ENCODE measurements around the gene AAGAB. TPM values are rescaled to one million over a fixed set of nuclear protein-coding genes. Genes with fewer than 3 reads are reported as not detected.

Gene AAGAB
- total RNA-seq, 2 experiments from 2014 or later, result 45.3 to 46.7 TPM

DNA sequence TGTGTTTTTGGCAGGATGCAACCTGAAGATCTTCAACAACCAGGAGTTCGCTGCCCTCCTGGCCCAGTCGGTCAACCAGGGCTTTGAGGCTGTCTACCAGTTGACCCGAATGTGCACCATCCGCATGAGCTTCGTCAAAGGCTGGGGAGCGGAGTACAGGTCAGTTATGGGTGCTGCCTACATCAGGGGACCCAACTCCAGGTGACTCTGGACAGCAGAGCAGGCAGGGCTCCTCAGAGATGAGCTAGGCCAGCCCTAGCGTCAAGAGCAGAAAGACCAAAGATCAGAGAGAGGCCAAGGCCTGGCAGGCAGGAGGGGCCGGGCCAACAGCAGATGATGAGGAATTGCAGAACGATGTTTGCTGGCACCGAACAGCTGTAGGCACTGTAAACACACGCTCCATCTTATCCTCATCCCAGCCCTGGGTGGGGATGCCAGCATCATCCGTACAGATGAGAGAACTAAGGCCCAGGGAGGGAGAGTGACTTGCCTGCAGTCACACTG lies 67.1 kb downstream of the AAGAB start:
- Mint-ChIP-seq H3K4me1 (peaks cover 17% of the 10 kb centered on the region), H3K4me3 (no peak overlapping the region), H3K9me3 (no peaks in the 10 kb centered on the region), H3K27me3 (no peaks in the 10 kb centered on the region), H3K27ac (peak overlapping the region; percentile 50), H3K36me3 (ENCODE audit: low read depth) (peaks cover 81% of the 10 kb centered on the region)
- CTCF ChIA-PET, result interaction anchor here (1.2 to 1.9 kb wide), 2 partner anchors 12 to 25 kb away, joined by 4 read pairs; no protein-coding TSS in a partner anchor
- POLR2A ChIA-PET, result no interaction called here
- DNase-seq, result no peak

DNA sequence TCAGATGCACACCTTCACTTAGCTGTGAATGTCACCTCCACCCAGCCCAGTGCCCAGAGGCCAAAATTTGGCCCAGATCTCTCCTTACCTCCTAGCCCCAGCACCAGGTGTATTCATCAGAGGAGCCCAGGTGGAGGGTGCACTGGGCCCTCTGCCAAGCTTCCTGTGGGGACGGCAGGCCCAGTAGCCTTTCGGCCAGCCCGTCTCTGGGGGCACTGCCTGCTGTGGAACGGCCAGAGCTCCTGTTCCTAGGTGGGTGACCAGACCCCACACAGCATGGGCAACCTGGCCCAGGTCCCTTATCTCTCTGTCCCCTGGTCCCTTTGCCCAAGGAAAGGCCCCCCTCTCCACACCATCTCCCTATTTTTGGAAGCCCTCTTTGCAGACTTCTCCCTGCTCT lies 67.8 kb downstream of the AAGAB start:
- Mint-ChIP-seq H3K27me3 (no peaks in the 10 kb centered on the region), H3K9me3 (no peaks in the 10 kb centered on the region), H3K4me1 (peaks cover 17% of the 10 kb centered on the region), H3K27ac (peak overlapping the region; percentile 71), H3K4me3 (no peak overlapping the region), H3K36me3 (ENCODE audit: low read depth) (peaks cover 77% of the 10 kb centered on the region)
- DNase-seq, result no peak
- ChIA-PET POLR2A (no interaction called here), CTCF (no interaction called here)

DNA sequence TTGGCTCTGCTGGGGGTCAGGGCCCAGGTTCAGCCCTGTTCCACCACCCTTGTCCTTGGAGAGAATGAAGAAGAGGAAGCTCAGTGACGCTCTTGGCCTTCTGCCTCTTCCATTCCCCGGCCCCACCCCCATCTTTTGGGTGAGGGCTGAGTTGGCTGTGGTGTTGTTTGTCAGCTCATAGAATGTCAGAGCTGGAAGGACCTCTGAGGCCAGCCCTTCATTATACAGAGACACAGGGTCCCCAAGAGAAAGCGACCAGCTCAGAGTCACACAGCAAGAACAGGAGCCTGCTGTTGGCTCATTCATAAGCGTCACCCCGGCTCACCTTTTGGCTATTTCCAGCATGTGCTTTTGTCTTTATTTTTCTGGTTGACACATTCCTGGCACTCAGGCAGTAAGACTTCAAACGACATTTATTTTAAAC lies 68.2 kb downstream of the AAGAB start:
- Mint-ChIP-seq H3K4me3 (no peak overlapping the region), H3K36me3 (ENCODE audit: low read depth) (peaks cover 75% of the 10 kb centered on the region), H3K27ac (peak overlapping the region; percentile 71), H3K4me1 (peaks cover 17% of the 10 kb centered on the region), H3K9me3 (no peaks in the 10 kb centered on the region), H3K27me3 (no peaks in the 10 kb centered on the region)
- no peak for DNase-seq
- POLR2A ChIA-PET, result no interaction called here
- CTCF ChIA-PET, result no interaction called here

DNA sequence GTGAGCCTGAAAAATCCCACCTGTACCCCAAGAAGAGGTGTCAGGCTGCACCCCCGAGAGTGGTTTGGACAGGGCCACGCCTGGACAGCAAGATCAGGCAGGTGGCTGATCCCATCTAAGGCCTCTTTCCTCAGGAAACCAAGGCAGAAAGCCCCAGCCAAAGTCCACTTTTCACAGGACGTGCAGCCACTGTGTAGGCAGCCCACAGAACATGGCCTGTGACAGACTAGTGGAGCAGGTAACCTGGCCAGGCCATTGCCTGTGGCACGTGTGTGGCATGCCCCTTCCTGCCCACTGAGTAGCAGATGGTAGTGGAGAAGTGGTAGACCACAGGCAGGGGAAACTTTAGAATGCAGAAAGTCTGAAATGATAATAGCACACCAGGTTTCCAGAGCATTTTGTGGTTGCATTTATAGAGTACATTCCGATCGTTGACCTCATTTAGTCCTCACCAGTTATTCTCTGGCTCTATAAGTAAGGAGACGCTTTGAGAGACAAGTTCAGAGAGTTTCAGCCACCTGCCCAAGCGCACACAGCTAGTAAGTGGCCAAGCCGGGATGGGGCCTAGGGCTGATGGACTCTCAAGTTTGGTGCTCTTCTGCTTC lies 68.7 kb downstream of the AAGAB start:
- Mint-ChIP-seq H3K36me3 (ENCODE audit: low read depth) (peaks cover 72% of the 10 kb centered on the region), H3K4me3 (no peak overlapping the region), H3K9me3 (no peaks in the 10 kb centered on the region), H3K4me1 (peaks cover 17% of the 10 kb centered on the region), H3K27me3 (no peaks in the 10 kb centered on the region), H3K27ac (peak overlapping the region; percentile 52)
- no peak for DNase-seq
- ChIA-PET CTCF (no interaction called here), POLR2A (no interaction called here)

DNA sequence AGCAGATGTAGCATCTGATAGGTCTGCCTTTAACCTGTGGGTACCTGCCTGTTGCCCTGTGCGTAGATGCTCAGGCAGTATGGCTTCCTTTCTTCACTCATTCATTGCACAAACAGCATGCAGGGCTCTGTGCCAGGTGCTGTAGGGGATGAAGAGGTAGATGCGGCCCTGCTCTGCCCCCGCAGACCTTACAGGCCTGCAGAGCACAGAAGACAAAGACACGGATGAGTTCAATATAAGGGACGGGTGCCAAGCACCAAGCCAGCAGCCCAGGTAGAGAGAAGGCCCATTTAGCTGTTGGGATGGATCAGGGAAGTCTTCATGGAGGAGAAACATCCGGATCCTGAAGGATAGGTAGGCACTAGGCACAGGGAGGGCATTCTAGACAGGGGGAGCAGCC lies 69.4 kb downstream of the AAGAB start:
- Mint-ChIP-seq H3K4me3 (no peak overlapping the region), H3K4me1 (peaks cover 17% of the 10 kb centered on the region), H3K27me3 (no peaks in the 10 kb centered on the region), H3K9me3 (no peaks in the 10 kb centered on the region), H3K36me3 (ENCODE audit: low read depth) (peaks cover 68% of the 10 kb centered on the region), H3K27ac (peak overlapping the region; percentile 71)
- ChIA-PET POLR2A (no interaction called here), CTCF (interaction anchor here (1.1 kb wide), 1 partner anchor 55 kb away, joined by 5 read pairs; no protein-coding TSS in a partner anchor)
- DNase-seq, result no peak

DNA sequence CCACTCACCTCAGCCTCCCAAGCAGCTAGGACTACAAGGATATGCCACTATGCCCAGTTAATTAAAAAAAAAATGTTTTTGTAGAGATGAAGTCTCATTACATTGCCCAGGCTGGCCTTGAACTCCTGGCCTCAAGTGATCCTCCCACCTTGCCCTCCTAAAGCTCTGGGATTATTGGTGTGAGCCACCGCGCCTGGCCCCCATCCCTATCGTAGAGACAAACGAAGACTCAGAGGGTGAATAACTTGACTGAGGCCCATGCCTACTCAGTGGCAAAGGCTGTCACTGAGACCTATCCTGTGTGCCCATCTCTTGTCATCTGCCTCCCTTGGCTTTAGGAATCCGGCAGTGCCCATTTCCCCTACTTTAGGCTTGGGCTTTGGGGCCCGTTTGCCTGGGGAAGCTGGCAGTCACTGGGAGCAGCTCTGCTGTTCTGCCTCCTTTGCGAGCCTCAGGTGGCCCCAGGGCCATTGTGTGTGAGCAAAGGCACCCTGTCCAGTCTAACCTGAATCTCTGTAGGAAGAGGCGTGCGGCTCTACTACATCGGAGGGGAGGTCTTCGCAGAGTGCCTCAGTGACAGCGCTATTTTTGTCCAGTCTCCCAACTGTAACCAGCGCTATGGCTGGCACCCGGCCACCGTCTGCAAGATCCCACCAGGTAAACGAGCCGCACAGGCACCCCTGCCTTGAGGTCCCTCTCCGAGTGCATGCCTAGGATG lies 70.1 kb downstream of the AAGAB start:
- POLR2A ChIA-PET, result no interaction called here
- H3K27ac Mint-ChIP-seq, result no peak overlapping the region

DNA sequence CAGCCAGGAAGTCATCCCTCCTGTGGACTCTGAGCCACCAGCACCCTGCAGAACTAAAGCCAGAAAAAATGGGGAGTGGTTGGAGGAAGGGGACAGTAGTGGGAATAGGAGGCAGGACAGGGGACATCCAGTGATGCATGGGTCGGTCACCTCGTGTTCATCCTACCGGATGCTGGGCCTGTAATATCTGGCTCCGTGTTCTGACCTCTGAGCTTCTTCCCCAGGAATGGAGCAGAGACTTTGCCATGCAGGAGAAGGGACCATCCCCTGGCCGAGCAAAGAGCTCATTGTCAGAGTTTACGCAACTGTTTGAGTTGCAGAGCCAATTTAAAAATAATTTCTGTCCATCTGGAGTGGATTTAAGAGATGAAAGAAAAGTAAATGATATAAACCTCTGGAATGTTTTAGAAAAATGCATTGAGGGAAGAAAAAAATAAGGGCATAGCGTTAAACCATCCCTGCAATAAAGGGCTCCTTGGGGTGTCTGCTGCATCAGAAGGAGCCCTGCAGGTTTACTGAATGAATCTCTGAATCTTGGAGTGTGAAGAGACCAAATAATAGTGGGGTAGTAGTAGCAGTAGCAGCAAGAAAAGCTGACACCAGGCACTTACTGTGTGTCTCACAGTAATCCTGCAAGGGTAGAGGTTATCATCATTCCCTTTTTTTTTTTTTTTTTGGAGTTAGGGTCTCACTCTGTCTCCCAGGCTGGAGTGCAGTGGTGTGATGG lies 70.9 kb downstream of the AAGAB start:
- CTCF ChIA-PET, result interaction anchor here (1.1 kb wide), 1 partner anchor 56 kb away, joined by 5 read pairs; no protein-coding TSS in a partner anchor
- no peak for DNase-seq
- H3K36me3 Mint-ChIP-seq (ENCODE audit: low read depth), result peaks cover 66% of the 10 kb centered on the region
- no peaks in the 10 kb centered on the region for H3K9me3 Mint-ChIP-seq
- H3K27me3 Mint-ChIP-seq, result no peaks in the 10 kb centered on the region
- no peak overlapping the region for H3K27ac Mint-ChIP-seq
- H3K4me1 Mint-ChIP-seq, result peaks cover 24% of the 10 kb centered on the region
- no peak overlapping the region for H3K4me3 Mint-ChIP-seq
- POLR2A ChIA-PET, result interaction anchor here (0.5 kb wide), 1 partner anchor 538 kb away, joined by 7 read pairs; no protein-coding TSS in a partner anchor

More for the DNA sequence above, 70.1 kb downstream of the AAGAB start:
- H3K4me1 Mint-ChIP-seq, result peaks cover 21% of the 10 kb centered on the region
- peaks cover 67% of the 10 kb centered on the region for H3K36me3 Mint-ChIP-seq (ENCODE audit: low read depth)
- no peaks in the 10 kb centered on the region for H3K9me3 Mint-ChIP-seq
- no peak overlapping the region for H3K4me3 Mint-ChIP-seq
- CTCF ChIA-PET, result interaction anchor here (1.1 kb wide), 1 partner anchor 55 kb away, joined by 5 read pairs; no protein-coding TSS in a partner anchor
- DNase-seq, result no peak
- H3K27me3 Mint-ChIP-seq, result no peaks in the 10 kb centered on the region

DNA sequence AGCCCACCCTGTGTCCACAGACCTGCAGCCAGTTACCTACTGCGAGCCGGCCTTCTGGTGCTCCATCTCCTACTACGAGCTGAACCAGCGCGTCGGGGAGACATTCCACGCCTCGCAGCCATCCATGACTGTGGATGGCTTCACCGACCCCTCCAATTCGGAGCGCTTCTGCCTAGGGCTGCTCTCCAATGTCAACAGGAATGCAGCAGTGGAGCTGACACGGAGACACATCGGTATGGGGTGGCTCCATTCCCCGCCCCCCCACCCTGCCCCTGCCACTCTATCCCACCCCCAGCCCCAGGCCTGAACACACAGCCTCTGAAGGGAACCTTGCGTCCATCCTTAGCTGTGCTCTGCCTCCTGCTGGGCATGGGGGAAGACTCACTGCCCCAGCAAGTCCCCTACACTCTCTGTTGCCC lies 73.2 kb downstream of the AAGAB start:
- Mint-ChIP-seq H3K27ac (peak overlapping the region; percentile 54), H3K27me3 (no peaks in the 10 kb centered on the region), H3K36me3 (ENCODE audit: low read depth) (peaks cover 61% of the 10 kb centered on the region), H3K9me3 (no peaks in the 10 kb centered on the region), H3K4me3 (no peak overlapping the region), H3K4me1 (peaks cover 30% of the 10 kb centered on the region)
- ChIA-PET POLR2A (no interaction called here), CTCF (no interaction called here)
- no peak for DNase-seq

DNA sequence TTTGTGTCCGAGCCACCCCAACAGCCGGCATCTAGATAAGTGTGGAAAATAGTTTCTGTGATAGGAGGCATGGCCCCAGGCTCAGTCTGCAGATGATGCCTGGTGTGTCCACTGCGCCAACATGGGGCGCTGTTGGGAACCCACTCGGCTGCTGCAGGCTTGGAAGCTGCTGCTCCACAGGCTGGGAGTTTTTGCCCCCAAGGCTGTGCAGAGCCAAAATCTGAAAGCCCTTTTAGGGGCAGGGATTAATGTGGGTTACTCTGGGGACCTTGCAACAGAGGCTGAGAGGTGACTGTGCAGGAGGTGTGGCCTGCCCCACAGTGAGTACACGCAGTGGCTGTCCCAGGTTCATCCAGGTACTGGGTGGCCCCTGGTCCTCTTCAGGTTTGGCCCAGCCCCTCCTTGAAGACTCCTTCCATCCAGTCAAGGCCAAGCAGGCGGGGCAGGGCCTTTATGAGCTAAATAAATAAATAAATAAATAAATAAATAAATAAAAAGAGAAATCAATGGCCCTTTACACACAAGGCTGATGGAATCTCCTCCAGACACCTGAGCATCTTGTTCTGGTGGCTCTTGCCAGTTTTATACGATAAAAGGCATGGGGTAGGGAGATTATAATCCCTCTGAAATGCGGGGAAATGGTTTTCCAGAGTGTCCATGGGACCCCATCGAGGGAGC lies 73.8 kb downstream of the AAGAB start:
- no peaks in the 10 kb centered on the region for H3K9me3 Mint-ChIP-seq
- peaks cover 61% of the 10 kb centered on the region for H3K36me3 Mint-ChIP-seq (ENCODE audit: low read depth)
- ChIA-PET POLR2A (no interaction called here), CTCF (no interaction called here)
- no peaks in the 10 kb centered on the region for H3K27me3 Mint-ChIP-seq
- H3K27ac Mint-ChIP-seq, result peak overlapping the region; percentile 58
- H3K4me3 Mint-ChIP-seq, result no peak overlapping the region
- no peak for DNase-seq
- peaks cover 29% of the 10 kb centered on the region for H3K4me1 Mint-ChIP-seq

DNA sequence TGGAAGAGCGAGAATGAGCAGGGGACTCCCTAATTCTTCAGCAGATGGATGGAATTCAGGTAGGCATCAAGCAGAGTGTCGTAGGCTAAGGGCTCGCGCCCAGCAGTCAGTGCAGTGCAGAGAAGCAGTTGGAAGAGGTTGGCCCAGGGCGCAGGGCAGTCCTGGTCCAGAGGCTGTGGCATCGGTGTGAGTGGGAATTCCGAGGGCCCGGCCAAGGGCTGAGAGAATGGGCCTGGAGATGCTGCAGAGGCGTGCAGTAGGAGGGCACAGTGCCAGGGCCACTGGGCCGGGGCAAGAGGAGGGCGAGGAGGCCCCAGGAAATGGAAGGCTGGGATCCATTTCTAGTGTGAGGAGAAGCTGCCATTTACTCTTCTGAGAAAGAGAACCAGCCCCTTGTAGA lies 74.4 kb downstream of the AAGAB start:
- Mint-ChIP-seq H3K9me3 (no peaks in the 10 kb centered on the region), H3K4me1 (peaks cover 29% of the 10 kb centered on the region), H3K36me3 (ENCODE audit: low read depth) (peaks cover 61% of the 10 kb centered on the region), H3K27ac (peak overlapping the region; percentile 58), H3K27me3 (no peaks in the 10 kb centered on the region), H3K4me3 (no peak overlapping the region)
- ChIA-PET CTCF (no interaction called here), POLR2A (no interaction called here)
- no peak for DNase-seq

DNA sequence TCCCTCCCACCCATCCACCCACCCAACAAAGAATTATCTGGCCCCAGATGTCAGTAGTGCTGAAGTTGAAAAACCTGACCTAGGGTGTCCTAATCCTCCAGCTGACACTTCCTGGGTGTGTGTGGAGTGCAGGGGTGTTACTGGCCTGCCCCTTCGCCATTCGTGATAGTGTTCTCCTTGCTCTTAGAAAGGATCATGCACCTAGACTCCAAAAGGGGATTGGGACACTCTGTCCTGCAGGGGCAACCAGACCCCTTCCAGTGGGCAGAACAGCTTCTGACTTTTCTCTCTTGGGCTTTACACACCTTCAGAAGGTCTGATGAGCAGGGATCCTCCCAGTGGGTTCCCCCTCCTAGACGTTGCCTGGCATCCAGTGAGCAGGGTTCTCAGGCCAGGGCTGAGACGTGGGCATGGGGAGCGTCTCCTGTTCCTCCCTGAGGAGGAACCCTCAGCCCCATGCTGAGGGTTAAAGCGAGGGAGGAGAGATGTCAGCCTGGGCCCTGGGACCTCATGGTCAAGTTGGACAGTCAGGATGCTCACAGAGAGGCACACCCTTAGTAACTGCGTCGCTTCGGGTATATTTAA lies 75.0 kb downstream of the AAGAB start:
- Mint-ChIP-seq H3K4me1 (peaks cover 33% of the 10 kb centered on the region), H3K36me3 (ENCODE audit: low read depth) (peaks cover 59% of the 10 kb centered on the region), H3K4me3 (no peak overlapping the region), H3K27me3 (no peaks in the 10 kb centered on the region), H3K9me3 (no peaks in the 10 kb centered on the region), H3K27ac (no peak overlapping the region)
- CTCF ChIA-PET, result interaction anchor here (0.6 kb wide), 1 partner anchor 233 kb away, joined by 3 read pairs; no protein-coding TSS in a partner anchor
- POLR2A ChIA-PET, result no interaction called here
- DNase-seq, result no peak

DNA sequence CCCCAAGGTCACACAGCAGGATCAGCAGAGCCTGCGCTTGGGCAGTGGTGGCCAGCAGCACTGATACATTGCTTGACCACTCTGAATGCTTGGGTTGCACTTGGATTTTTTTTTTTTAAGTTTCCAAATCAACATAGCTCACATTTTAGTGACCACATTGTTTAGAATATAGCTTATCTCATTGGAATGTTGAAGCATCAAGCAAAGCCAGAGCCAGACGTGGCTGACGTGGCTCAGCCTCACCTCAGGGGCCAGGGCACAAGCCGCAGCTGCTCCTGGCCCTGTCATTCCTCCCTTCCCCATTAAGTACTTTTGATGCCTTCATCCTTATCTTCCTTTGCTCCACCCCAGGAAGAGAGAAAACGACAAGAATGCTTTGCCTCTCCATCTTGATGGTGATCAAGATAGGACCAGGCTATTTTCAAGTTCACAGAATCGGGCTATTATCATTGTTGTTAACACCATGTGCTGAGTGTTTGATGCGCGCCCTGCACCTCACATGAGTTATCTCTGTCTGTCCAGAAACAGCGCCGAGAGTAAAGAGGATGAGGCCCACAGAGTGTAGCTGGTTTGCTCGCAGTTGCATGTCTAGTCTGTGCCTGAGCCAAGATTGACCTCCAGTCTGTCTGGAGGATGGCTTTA lies 75.8 kb downstream of the AAGAB start:
- ChIA-PET POLR2A (no interaction called here), CTCF (interaction anchor here (0.6 to 1.2 kb wide), 3 partner anchors 23 to 232 kb away, joined by 3 to 4 read pairs (median 3); no protein-coding TSS in a partner anchor)
- Mint-ChIP-seq H3K4me1 (peaks cover 41% of the 10 kb centered on the region), H3K27me3 (no peaks in the 10 kb centered on the region), H3K36me3 (ENCODE audit: low read depth) (peaks cover 63% of the 10 kb centered on the region), H3K27ac (peak overlapping the region; percentile 32), H3K9me3 (no peaks in the 10 kb centered on the region), H3K4me3 (no peak overlapping the region)
- no peak for DNase-seq

All from activated CD4-positive, alpha-beta T cell treated with anti-CD3 and anti-CD28 coated beads, Interleukin-2, amount 10 ng/mL, durations not matched to agents 7 days and 5 days (primary cell).